OCI-LY1 (cell line): ENCODE results near the gene DPH5.
"Not testable (repeated sequence)": the region's sequence is repeated elsewhere in the genome, so short reads cannot be mapped to it uniquely, and the experiment has no call there.

Experiments used
- H2AFZ ChIP-seq: fragments of 200-600 bp; sonication (generic), shearing (Covaris generic); 2 replicates; pipeline ENCODE4 v1.6.0; 2014; ENCODE audit warnings: antibody characterized with exemption, mild to moderate bottlenecking, low read length
- H3F3A ChIP-seq: fragments of 200-600 bp; sonication (generic), shearing (Covaris generic); 2 replicates; pipeline ENCODE4 v1.6.0; 2014; ENCODE audit warnings: mild to moderate bottlenecking, antibody characterized with exemption, low read length, moderate library complexity; ENCODE audit not compliant: insufficient read depth
- H3K27ac ChIP-seq: fragments of 200-600 bp; sonication (generic); 2 replicates; pipeline ENCODE4 v1.5.1; 2014; ENCODE audit warnings: low read length, mixed run types, mild to moderate bottlenecking, low read depth; ENCODE audit not compliant: poor library complexity, severe bottlenecking
- H3K27me3 ChIP-seq: fragments of 200-600 bp; sonication (generic); 2 replicates; pipeline ENCODE4 v1.6.0; 2014; ENCODE audit warnings: antibody characterized with exemption, mild to moderate bottlenecking, low read length, moderate library complexity; ENCODE audit not compliant: insufficient read depth
- H3K36me3 ChIP-seq: fragments of 200-600 bp; sonication (generic); 2 replicates; pipeline ENCODE4 v1.6.1; 2014; ENCODE audit warnings: mild to moderate bottlenecking, antibody characterized with exemption, low read length, moderate library complexity, mixed read lengths; ENCODE audit not compliant: insufficient read depth
- H3K4me1 ChIP-seq: fragments of 200-600 bp; sonication (generic); 2 replicates; pipeline ENCODE4 v1.5.1; 2014; ENCODE audit warnings: mild to moderate bottlenecking, low read length, moderate library complexity; ENCODE audit not compliant: insufficient read depth, severe bottlenecking
- H3K4me2 ChIP-seq: fragments of 200-600 bp; sonication (generic), shearing (Covaris generic); 2 replicates; pipeline ENCODE4 v1.6.1; 2014; ENCODE audit warnings: low read length
- H3K4me3 ChIP-seq: fragments of 200-600 bp; sonication (generic); 2 replicates; pipeline ENCODE4 v1.5.1; 2014; ENCODE audit warnings: low read length, low read depth, mild to moderate bottlenecking, mixed read lengths; ENCODE audit not compliant: poor library complexity, severe bottlenecking
- H3K79me2 ChIP-seq: fragments of 200-600 bp; shearing (Covaris generic); 2 replicates; pipeline ENCODE4 v1.6.1; 2016; ENCODE audit warnings: mixed run types, low read length, mixed read lengths; ENCODE audit not compliant: insufficient read depth
- H3K9ac ChIP-seq: fragments of 200-600 bp; sonication (generic), shearing (Covaris generic); 2 replicates; pipeline ENCODE4 v1.6.1; 2014; ENCODE audit warnings: mild to moderate bottlenecking, low read length, mixed read lengths
- H3K9me2 ChIP-seq: fragments of 200-600 bp; sonication (generic), shearing (Covaris generic); 2 replicates; pipeline ENCODE4 v1.6.1; 2014; ENCODE audit warnings: low read depth, mild to moderate bottlenecking, low read length, mixed read lengths
- H3K9me3 ChIP-seq: fragments of 200-600 bp; shearing (Covaris generic); 2 replicates; pipeline ENCODE4 v1.6.1; 2014; ENCODE audit warnings: low read length, mixed read lengths
- H4K20me1 ChIP-seq: fragments of 200-600 bp; sonication (generic), shearing (Covaris generic); 2 replicates; pipeline ENCODE4 v1.6.0; 2016; ENCODE audit warnings: mild to moderate bottlenecking, low read length; ENCODE audit not compliant: insufficient read depth
- EZH2 ChIP-seq: fragments of 200-600 bp; sonication (generic), shearing (Covaris generic); IDR thresholded peaks from 2 replicates; pipeline ENCODE4 v1.8.0; 2017; ENCODE audit warnings: borderline replicate concordance, mixed run types, mild to moderate bottlenecking, antibody characterized with exemption, low read length, moderate library complexity, mixed read lengths
- TF ChIP-seq, protein P1 (sequence below): fragments of 200-600 bp; sonication (generic), shearing (Covaris generic); IDR thresholded peaks from 2 replicates; pipeline ENCODE4 v1.5.1; 2017; ENCODE audit warnings: mild to moderate bottlenecking, antibody characterized with exemption, low read length, moderate library complexity, mixed read lengths

The DPH5 gene

GRCh38 chr1:100952104-100952745, 73.4 kb downstream of the DPH5 start:
- no peaks in the 10 kb centered on the region for H3K9me2 ChIP-seq
- H3K27me3 ChIP-seq = no peaks in the 10 kb centered on the region
- H3K27ac ChIP-seq = no peak overlapping the region
- no peak overlapping the region for H3K9ac ChIP-seq
- peaks cover 23% of the 10 kb centered on the region for H3K4me1 ChIP-seq
- peaks cover 21% of the 10 kb centered on the region; the same call in 1 of the 2 replicates for H3K36me3 ChIP-seq
- no peak overlapping the region for H3K4me2 ChIP-seq
- TF ChIP-seq, protein P1, sequence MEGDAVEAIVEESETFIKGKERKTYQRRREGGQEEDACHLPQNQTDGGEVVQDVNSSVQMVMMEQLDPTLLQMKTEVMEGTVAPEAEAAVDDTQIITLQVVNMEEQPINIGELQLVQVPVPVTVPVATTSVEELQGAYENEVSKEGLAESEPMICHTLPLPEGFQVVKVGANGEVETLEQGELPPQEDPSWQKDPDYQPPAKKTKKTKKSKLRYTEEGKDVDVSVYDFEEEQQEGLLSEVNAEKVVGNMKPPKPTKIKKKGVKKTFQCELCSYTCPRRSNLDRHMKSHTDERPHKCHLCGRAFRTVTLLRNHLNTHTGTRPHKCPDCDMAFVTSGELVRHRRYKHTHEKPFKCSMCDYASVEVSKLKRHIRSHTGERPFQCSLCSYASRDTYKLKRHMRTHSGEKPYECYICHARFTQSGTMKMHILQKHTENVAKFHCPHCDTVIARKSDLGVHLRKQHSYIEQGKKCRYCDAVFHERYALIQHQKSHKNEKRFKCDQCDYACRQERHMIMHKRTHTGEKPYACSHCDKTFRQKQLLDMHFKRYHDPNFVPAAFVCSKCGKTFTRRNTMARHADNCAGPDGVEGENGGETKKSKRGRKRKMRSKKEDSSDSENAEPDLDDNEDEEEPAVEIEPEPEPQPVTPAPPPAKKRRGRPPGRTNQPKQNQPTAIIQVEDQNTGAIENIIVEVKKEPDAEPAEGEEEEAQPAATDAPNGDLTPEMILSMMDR = no peak
- no peak for TF ChIP-seq EZH2
- no peaks in the 10 kb centered on the region for H3K9me3 ChIP-seq
- H4K20me1 ChIP-seq = no peaks in the 10 kb centered on the region
- H3F3A ChIP-seq = no peaks in the 10 kb centered on the region
- H3K4me3 ChIP-seq = no peak overlapping the region
- no peak overlapping the region for H2AFZ ChIP-seq
- H3K79me2 ChIP-seq = no peaks in the 10 kb centered on the region

DNA sequence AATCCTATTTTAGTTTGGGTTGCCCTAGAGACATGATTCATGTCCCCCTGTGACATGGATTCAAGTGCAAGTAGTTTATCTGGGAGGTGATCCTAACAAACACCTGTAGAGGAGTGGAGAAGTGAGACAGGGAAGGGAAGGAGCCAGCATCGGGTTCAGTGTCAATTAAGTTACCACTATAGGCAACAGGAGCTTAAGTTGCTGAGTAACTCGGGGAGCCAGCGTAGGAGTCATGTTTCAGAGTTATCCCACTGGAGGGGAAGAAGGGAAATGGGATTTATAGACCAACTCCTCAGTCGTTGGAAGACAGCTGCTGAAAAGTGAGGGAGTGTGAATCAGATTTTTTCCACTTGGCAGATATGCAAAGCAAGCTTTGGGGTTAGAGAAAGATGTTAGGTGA, 74.8 kb downstream of the DPH5 start:
- Histone ChIP-seq H3K27me3 (no peaks in the 10 kb centered on the region), H3K79me2 (no peaks in the 10 kb centered on the region), H3K4me1 (peaks cover 23% of the 10 kb centered on the region), H3K4me2 (no peak overlapping the region), H3K9ac (no peak overlapping the region), H3K9me2 (no peaks in the 10 kb centered on the region), H3K36me3 (peaks cover 21% of the 10 kb centered on the region; the same call in 1 of the 2 replicates), H4K20me1 (no peaks in the 10 kb centered on the region), H3K4me3 (no peak overlapping the region), H3K9me3 (no peaks in the 10 kb centered on the region), H3F3A (no peaks in the 10 kb centered on the region), H2AFZ (no peak overlapping the region), H3K27ac (peak overlapping the region; percentile 51)
- no peak for TF ChIP-seq EZH2
- TF ChIP-seq, protein P1 = no peak

DNA sequence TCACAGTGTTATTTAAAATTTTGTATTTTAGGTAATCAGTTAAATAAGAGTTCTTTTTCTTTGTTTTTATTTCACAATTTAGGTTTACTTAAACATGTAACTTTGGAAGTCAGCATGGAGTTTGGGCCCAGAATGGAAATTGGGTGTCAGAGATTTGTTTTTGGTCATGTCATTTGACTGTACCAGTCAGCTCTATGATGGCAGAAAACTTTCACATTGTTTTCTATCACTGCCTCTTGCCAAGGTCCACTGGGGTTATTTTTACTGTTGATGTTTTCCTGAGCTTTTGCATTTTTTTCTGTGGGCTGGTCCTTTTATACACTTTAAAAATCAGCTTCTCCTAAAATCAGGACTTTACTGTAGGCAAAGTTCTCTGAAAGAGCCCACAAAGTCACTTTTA, 75.2 kb downstream of the DPH5 start:
- Histone ChIP-seq H3K4me3 (no peak overlapping the region), H3K27ac (peak overlapping the region; percentile 51), H2AFZ (no peak overlapping the region), H3K4me2 (no peak overlapping the region), H3K4me1 (peaks cover 23% of the 10 kb centered on the region), H3K27me3 (no peaks in the 10 kb centered on the region), H3K9ac (no peak overlapping the region), H3F3A (no peaks in the 10 kb centered on the region), H4K20me1 (no peaks in the 10 kb centered on the region), H3K36me3 (peaks cover 21% of the 10 kb centered on the region; the same call in 1 of the 2 replicates), H3K9me2 (no peaks in the 10 kb centered on the region), H3K9me3 (no peaks in the 10 kb centered on the region), H3K79me2 (no peaks in the 10 kb centered on the region)
- TF ChIP-seq, protein P1 = no peak
- TF ChIP-seq EZH2 = no peak

GRCh38 chr1:100949515-100950158, 75.9 kb downstream of the DPH5 start:
- H4K20me1 ChIP-seq, H3K9me2 ChIP-seq, H3K9me3 ChIP-seq, H2AFZ ChIP-seq, H3K9ac ChIP-seq, H3F3A ChIP-seq, H3K27me3 ChIP-seq, H3K4me3 ChIP-seq, H3K79me2 ChIP-seq: not testable (repeated sequence)
- peak overlapping the region; percentile 38 for H3K27ac ChIP-seq
- H3K36me3 ChIP-seq = peaks cover 21% of the 10 kb centered on the region; the same call in 1 of the 2 replicates
- peak overlapping the region; percentile 35; the same call in 1 of the 2 replicates for H3K4me2 ChIP-seq
- peaks cover 23% of the 10 kb centered on the region for H3K4me1 ChIP-seq

- peak overlapping the region; percentile 38 for H3K27ac ChIP-seq
Observed at GRCh38 chr1:100948721-100949405, 76.7 kb downstream of the DPH5 start.

More at GRCh38 chr1:100948721-100949405, 76.7 kb downstream of the DPH5 start:
- H4K20me1 ChIP-seq, H3K9ac ChIP-seq, H3K9me2 ChIP-seq, H3F3A ChIP-seq, H3K4me3 ChIP-seq, H3K27me3 ChIP-seq, H3K79me2 ChIP-seq, H3K9me3 ChIP-seq, H2AFZ ChIP-seq: not testable (repeated sequence)
- peak overlapping the region; percentile 35; the same call in 1 of the 2 replicates for H3K4me2 ChIP-seq
- H3K4me1 ChIP-seq = peaks cover 23% of the 10 kb centered on the region
- peaks cover 21% of the 10 kb centered on the region; the same call in 1 of the 2 replicates for H3K36me3 ChIP-seq
